ENCODE measurements around the gene SLC25A39. TPM values are rescaled to one million over a fixed set of nuclear protein-coding genes. Genes with fewer than 3 reads are reported as not detected.

SLC25A39 gene
- total RNA-seq, 2 donors from 2014 or later: 60.4 to 83.3 TPM

DNA sequence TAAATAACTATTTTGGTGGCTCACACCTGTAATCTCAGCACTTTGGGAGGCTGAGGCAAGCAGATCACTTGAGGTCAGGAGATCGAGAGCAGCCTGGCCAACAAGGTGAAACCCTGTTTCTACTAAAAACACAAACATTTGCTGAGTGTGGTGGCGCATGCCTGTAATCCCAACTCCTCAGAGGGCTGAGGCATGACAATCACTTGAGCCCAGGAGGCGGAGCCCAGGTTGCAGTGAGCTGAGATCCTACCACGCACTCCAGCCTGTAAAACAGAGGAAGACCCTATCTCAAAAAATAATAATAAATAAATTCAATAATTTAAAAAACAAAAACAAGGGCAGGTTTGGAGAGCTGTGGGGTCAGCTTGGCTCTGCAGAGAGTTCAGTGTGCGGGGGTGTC, 51.0 kb downstream of the SLC25A39 start:
- Histone ChIP-seq H3K27me3 (no peaks in the 10 kb centered on the region), H3K9me3 (no peaks in the 10 kb centered on the region), H3K4me1 (peaks cover 0 to 10% of the 10 kb centered on the region in 2 donors), H3K27ac (no peak overlapping the region), H3K4me3 (no peak overlapping the region), H3K36me3 (no peaks in the 10 kb centered on the region)
- TF ChIP-seq, protein P1, sequence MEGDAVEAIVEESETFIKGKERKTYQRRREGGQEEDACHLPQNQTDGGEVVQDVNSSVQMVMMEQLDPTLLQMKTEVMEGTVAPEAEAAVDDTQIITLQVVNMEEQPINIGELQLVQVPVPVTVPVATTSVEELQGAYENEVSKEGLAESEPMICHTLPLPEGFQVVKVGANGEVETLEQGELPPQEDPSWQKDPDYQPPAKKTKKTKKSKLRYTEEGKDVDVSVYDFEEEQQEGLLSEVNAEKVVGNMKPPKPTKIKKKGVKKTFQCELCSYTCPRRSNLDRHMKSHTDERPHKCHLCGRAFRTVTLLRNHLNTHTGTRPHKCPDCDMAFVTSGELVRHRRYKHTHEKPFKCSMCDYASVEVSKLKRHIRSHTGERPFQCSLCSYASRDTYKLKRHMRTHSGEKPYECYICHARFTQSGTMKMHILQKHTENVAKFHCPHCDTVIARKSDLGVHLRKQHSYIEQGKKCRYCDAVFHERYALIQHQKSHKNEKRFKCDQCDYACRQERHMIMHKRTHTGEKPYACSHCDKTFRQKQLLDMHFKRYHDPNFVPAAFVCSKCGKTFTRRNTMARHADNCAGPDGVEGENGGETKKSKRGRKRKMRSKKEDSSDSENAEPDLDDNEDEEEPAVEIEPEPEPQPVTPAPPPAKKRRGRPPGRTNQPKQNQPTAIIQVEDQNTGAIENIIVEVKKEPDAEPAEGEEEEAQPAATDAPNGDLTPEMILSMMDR (IDR thresholded peaks at IDR 0.05): no peak
- DNase-seq (ENCODE audit: low spot score): no peak

DNA sequence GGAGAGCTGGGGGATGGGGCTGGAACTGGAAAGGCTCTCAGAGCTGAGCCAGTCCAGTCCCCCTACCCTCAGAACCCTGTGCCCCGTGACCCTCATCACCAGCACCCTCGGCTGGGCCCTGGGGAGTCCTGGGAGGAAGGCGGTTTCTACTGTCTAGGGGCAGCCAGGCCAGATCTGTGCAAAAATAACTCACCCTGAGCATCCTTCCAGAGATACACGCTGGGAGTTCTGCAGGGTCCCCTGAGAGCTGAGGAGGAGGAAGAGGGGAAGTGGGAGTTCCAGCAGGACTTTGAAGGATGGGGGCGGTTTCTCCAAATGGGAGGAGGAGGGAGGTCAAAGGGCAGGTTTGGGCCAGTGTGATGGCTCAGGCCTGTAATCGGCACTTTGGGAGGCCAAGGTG, 51.7 kb downstream of the SLC25A39 start:
- no peaks in the 10 kb centered on the region for H3K27me3 ChIP-seq
- H3K4me3 ChIP-seq: no peak overlapping the region
- H3K4me1 ChIP-seq: peaks cover 0 to 10% of the 10 kb centered on the region in 2 donors
- no peak for DNase-seq (ENCODE audit: low spot score)
- no peaks in the 10 kb centered on the region for H3K36me3 ChIP-seq
- TF ChIP-seq, protein P1 (IDR thresholded peaks at IDR 0.05): no peak
- H3K27ac ChIP-seq: no peak overlapping the region
- no peaks in the 10 kb centered on the region for H3K9me3 ChIP-seq

- TF ChIP-seq, protein P1 (IDR thresholded peaks at IDR 0.05): no peak
- peaks cover 0 to 10% of the 10 kb centered on the region in 2 donors for H3K4me1 ChIP-seq
- DNase-seq (ENCODE audit: low spot score): no peak
- H3K36me3 ChIP-seq: no peaks in the 10 kb centered on the region
- no peak overlapping the region for H3K27ac ChIP-seq
- no peak overlapping the region for H3K4me3 ChIP-seq
- no peaks in the 10 kb centered on the region for H3K27me3 ChIP-seq
- H3K9me3 ChIP-seq: no peaks in the 10 kb centered on the region
Observed at GRCh38 chr17:44272321-44272951, 52.2 kb downstream of the SLC25A39 start.

Other genes with a start within 250 kb of the SLC25A39 start
- 100 to 1,000 TPM in 1 of 2 donors, 10 to 100 TPM in 1; 80.0 to 138 TPM for gene HDAC5, start 201.2 kb downstream of the SLC25A39 start, total RNA-seq
- gene HROB, start 182.9 kb downstream of the SLC25A39 start, total RNA-seq: under 1 TPM; 0.59 to 0.94 TPM
- gene ASB16, start 154.1 kb downstream of the SLC25A39 start, total RNA-seq: 1 to 10 TPM; 8.3 TPM
- gene TMUB2, start 137.9 kb downstream of the SLC25A39 start, total RNA-seq: 10 to 100 TPM; 26.4 to 26.6 TPM
- 10 to 100 TPM; 24.5 to 38.9 TPM for gene ATXN7L3, start 124.9 kb downstream of the SLC25A39 start, total RNA-seq
- gene UBTF, start 105.1 kb downstream of the SLC25A39 start, total RNA-seq: 10 to 100 TPM; 39.3 to 42.3 TPM
- gene SLC4A1, start 56.7 kb downstream of the SLC25A39 start, total RNA-seq: 1 to 10 TPM in 1 of 2 donors, under 1 TPM in 1; 0.47 to 1.1 TPM
- gene RUNDC3A, start 16.2 kb downstream of the SLC25A39 start, total RNA-seq: 1 to 10 TPM; 1.7 to 4.5 TPM
- gene GRN, start 20.5 kb upstream of the SLC25A39 start, total RNA-seq: 100 to 1,000 TPM; 258 to 290 TPM
- 1 to 10 TPM; 2.4 to 3.3 TPM for gene FAM171A2, start 39.0 kb upstream of the SLC25A39 start, total RNA-seq
- gene ITGA2B, start 64.8 kb upstream of the SLC25A39 start, total RNA-seq: 1 to 10 TPM; 1.0 to 2.6 TPM
- 10 to 100 TPM; 21.3 to 26.4 TPM for gene GPATCH8, start 178.6 kb upstream of the SLC25A39 start, total RNA-seq
- gene FZD2, start 232.7 kb upstream of the SLC25A39 start, total RNA-seq: 1 to 10 TPM; 1.9 to 4.0 TPM